ENCODE measurements around the gene ARHGAP22.
A peak's percentile ranks its signal among the peaks of the same experiment; 100 is the strongest.

Gene ARHGAP22

DNA sequence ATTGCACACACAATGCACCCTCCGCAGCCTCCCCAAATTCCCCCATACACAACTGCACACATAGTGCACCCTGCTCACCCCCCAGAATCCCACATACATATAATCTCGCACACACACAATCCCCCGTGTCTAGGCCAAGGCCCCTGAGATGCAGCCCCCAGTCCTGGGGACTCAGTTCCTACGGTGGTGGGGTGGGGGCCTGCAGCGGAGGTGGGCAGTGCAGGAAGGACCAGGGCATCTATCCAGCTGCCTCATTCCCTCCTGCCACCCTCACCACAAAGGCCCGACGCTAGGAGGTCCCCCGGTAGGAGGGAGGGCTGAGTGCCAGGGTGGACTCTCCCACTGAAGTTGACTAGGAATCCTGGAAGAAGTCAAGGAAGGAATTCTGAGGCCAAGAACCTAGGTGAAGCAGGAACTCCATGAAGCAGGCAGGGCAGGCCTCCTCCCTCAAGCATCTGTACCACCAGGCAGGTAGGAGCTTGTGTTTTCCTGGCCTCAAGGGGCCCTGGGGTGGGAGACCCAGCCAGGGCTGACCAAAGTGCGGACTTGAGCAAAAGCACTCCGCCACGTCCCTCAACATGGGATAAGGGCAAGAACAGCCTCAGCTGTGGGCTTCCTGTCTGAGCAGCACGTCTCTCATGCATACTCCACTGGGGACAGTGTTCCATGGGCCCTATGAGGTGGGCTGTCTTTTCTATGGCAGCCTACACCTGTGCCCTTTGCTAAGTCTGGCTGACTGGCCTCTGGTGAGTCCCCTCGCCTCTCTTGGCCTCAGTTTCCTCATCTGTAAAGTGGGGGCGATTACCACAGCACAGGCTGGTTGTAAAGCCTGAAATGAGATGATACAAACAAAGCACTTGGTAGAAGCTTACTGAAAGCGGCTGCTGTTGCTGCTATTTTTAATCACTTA lies 152.6 kb downstream of the ARHGAP22 start:
- no peak for DNase-seq (ENCODE audit: low read depth, low spot score)

DNA sequence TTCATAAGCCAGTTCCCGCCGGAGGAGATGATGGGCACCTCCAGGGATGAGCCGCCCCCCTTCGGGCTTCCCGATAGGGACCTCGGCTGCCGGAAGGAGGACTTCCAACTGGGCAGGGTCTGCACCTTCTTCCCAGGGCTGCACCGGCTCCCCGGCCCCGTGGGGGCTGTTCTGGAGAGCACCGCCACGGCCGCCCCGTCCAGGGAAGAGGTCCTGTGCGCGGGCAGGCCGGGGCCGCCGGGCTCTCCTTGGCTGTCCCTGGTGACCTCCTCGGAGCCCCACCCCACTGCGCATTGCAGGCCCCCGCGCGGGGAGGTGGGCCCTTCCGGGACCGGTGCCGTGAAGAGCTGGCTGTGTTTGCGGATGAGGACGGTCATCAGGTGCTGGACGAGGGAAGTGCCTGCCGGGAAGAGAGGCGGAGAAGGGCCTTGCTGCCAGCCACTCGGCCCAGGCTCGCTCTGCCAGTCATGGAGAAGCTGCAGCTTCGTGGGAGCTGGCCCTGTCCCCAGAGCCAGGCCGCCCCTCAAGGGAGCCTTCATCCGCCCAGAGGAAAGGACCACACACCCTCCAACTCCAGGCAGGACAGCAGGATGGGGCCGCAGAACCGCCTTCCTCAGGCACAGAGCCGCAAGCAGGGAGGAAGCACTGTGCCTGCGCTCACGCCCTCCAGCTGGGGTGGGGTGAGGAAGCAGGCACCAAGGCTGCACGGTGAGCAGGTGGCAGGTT lies 154.0 kb downstream of the ARHGAP22 start:
- no peak for DNase-seq (ENCODE audit: low read depth, low spot score)

DNA sequence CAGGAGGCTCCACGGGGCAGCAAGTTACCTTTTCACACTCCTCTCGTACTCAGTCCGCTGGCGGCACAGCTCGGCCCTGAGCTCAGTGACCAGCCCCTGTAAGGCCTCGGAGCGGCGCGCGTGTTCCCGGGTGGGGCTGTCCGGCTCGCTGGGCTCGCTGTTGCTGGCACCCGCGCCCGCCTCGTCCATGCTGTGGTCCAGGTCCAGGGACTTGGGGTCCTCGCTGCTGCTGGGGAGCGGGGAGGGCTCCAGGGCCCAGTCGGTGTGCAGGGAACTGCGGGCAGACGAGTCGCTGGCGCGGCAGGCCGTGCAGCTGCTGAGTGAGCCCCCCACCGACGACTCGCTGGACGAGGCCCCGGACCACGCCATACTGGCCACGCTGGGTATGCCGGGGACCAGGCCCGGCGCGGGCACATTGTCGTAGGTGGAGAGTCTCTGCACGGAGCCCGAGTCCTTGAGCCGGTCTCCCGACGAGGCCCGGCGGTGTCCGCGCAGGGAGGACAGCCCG lies 154.6 kb downstream of the ARHGAP22 start:
- no peak for DNase-seq (ENCODE audit: low read depth, low spot score)

DNA sequence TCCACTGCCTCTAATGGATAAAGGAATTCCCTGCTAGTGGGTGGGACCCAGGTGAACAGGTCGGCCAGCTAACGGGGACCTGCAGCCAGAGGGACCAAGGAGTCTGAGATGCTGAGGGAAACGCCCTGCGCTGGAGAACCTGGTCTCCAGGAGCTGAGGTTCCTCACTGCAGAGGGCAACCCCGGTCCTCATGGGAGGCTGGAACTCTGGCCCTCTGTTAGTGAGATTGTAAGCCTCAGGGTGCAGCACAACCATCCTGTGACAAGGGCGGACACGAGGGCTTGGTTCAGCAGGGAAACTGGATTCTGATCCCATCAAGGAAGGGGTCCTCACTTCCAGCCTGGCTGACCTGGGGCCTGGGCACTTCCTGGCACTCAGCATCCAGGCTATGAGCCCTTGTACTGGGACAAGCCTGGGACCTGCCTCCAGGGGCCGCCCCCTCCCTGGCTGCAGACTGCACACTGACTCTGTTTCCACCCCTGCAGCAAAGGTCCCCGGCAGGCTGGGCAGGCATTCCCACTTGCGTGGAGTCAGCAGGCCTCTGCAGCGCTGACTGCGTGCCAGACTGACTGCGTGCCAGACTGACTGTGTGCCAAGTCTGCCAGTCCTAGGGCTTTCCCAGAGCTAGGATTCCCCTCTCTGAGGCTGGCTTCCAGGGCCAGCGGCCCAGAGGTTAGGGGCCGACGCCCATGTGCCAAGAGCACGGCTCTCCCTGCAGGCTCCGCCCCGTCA lies 155.2 kb downstream of the ARHGAP22 start:
- DNase-seq (ENCODE audit: low read depth, low spot score) = no peak

DNA sequence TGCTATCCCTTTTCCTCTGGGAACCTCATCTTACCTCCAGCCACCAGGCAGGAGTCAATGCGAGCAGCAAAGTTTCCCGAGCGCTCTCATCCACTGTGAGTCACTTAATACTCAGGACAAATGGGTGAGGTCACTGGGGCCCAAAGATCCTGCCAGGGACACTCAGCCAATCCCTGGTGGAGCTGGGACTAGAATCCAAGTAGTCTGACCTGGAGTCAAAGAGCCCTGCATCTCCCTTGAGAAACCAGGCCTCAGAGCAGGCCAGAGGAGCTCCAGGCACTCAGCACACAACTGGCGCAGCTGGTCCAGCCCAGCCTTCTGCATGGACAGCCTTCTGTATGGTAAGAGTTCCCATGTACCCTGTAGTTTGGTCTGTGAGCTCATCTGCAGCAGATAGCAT lies 156.1 kb downstream of the ARHGAP22 start:
- no peak for DNase-seq (ENCODE audit: low read depth, low spot score)

DNA sequence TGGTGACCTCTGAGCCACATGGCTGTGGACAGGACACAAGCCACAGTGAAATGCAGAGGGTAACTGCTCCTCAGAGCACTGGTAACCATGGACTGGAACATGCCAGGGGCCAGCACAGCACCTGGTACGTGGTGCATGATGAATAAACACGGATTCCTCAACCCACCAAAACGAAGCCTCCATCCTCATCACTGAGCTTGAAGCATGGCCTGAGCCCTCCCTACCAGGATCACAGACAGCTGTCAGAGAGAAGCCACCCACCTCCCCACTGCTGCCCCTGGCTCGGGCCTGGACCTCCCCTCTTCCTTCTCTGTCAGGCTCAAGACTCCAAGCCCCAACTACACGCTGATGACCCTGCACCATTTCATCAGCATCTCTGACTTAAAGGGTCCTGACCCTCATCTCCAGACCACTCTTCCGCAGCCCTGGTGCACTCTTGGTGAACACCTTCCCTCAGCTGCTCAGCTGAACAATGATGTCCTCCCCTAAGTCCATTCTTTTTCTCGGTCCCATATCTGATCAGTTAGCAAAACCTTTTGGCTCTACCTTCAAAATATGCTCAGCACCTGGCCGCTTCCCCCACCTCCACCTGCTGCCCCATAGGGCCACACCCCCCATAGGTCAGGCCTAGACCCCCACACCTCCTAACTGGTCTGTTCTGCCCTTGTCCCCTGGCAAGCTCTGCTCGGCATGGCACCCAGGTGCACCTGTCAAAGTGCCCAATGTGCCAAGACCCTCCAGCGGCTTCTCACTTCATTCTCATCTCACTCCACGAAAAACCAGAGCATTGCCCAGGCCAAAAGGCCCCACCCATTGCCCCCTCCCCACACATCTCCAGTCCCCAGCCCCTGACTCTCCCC lies 157.3 kb downstream of the ARHGAP22 start:
- DNase-seq (ENCODE audit: low read depth, low spot score) = no peak

DNA sequence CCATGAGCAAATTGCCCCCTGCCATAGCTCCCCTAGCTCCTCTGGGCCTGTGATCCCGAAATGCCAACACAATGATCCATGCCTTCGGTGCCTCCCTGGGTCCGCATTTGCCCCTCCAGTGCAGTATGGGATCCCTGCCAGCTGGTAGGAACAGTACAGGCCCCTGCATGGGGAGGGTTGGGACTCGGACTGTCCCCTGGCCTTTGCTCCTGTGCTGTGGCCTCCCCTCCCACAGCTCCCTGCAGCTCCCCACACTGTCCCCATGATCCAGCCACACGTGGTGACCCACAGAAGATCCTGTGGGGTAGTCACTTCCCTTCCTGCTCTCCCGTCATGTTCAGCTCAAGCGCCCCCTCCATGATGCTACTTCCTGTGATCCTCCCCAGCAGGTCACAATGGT lies 158.1 kb downstream of the ARHGAP22 start:
- no peak for DNase-seq (ENCODE audit: low read depth, low spot score)

DNA sequence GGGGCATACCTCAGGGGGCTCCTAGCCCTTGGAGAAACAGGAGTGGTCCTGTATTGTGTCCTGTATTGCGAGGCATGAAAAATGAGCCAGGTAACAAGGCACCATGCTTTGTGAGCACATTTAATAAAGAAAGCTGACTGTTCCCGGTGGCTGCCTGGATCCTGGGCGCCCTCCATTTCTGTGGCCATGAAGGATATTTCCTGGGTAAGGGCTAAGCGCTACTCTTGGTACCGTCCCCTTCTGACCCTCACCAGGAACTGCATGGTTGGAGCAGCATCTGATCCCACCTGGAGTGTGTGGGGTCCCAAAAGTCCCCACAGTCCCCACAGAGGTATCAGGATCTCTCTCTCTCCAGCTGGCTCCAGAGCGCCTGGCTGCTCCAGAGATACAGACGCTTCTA lies 158.9 kb downstream of the ARHGAP22 start:
- DNase-seq (ENCODE audit: low read depth, low spot score) = no peak

DNA sequence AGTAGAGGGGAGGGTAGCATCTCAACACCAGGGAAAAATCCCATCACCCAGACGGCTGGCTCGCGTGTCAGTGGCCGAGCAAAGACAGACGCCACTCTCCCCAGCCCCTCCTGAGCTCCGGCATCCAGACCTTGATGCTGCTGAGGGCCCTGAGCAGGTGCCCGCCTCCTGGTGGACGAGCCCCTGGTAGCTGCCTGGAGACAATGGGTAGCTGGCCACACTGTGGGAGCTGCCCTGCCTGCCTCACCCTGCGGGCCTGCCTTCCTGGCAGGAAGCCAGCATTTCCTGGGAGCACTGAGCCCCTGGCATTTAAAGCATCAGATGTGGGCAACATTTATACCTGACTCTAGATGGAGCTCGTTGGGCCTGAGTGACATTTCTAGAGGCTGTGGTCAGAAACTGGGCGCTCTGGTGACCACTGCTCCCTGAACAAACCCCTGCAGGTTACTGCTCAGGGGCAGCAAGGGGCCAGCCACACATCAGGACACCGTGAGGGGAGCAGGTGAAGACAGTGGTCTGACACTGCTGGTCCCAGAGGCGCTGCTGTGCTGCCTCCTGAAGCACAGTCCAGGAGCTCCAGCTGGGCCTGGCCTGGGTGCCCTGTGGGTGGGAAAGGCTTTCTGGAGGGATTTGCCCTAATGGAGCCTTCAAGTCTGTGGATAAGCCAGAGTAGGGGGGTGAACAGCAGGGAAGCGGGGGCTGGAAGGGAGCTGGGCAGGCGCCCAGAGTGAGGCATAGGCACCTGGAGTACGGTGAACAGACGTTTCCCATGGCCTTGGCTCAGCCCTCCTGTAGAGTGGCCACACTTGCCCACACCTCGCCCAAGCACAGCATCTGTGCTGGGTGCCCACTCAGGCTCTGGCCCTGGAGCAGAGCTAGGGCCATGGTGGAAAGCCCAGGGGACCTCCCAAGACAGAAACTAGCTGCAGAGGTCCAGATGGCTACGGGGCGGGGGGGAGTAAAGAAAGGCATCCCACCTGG lies 159.7 kb downstream of the ARHGAP22 start:
- no peak for DNase-seq (ENCODE audit: low read depth, low spot score)

DNA sequence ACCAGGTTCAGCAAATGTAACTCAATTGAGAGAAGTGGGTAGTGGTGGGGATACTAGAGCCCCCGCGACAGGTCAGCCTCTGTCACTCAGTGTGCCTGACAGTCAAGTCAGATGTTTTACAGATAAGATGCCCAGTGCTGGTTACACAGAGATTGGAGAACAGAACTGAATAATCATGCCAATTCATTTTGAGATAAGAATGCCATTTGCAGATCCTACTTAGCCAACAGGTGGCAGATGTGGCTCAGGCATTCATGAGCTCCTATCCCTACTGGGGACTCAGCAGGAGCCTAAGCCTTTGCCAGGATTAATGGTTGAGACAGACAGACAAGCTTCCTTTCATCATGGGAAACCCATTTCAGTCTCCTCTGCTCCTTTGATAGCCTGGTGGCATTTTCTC lies 160.6 kb downstream of the ARHGAP22 start:
- DNase-seq (ENCODE audit: low read depth, low spot score) = peak; percentile 41

DNA sequence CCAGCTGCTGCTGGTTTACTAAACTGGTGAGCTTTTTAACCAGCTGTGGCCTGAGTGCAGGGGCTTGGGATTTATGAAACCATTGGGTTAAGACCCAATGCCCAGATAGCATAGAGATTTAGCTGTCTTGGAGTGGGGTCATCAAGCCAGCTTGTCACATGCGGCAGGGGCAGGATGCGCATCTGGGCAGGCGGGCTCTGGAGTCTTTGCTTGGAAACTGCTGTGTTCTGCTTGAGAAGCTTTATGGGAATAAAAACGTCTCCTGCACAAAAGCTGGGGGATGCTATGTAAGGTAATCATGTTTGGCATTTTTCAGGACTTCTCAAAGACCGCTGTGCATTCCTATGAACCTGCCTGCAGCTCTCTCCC lies 162.1 kb downstream of the ARHGAP22 start:
- DNase-seq (ENCODE audit: low read depth, low spot score) = no peak

DNA sequence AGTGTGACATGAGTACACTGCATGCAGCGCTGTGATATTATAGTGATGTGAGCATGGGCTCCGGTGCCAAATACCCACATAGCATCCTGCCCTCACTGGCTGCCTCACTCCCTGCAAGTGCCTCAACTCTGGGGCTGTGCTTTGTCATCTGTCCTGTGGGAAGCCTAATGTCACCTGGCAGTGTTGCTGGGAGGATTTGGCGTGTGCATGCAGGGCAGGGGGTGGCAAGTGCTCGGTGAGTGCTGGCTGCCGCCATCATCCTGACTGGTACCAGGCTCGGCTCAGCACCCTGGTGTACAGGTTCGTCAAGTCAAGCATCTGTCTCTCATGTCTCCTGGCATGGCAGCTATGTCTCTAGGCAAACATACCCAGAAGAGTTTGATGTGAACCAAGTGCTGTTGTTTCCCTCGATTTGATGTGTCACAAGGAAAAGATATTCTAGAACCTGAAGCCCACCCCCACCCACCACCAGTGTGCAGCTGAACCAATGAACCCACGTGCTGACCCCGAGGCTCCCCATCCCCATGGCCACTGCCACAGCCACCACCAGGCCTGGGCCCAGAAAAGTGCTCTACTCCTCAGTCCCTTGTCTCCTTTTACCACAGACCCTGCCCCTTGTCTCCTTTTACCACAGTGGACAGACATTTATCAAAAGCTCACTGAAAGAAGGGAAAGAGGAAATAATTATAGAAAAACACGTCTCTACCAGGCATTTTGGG lies 162.6 kb downstream of the ARHGAP22 start:
- DNase-seq (ENCODE audit: low read depth, low spot score) = no peak

DNA sequence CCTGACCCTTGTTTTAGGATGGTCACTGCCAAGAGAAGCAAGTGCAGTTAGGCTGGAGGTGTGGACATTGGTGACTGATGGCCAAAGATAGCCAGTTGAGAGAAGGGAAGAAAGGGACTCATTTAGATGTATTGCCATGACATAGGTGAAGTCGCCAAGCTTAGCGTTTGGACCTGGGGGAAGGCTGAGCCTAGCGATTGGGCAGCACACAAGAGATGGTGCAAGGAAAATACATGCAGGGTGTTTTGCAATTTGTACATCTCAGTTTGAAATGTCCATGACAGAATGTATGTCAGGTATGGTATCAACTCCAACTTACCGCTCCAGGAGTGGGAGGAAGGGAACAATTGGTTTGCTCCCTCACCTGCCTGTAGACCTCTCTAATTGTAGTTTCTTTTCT lies 164.1 kb downstream of the ARHGAP22 start:
- no peak for DNase-seq (ENCODE audit: low read depth, low spot score)

DNA sequence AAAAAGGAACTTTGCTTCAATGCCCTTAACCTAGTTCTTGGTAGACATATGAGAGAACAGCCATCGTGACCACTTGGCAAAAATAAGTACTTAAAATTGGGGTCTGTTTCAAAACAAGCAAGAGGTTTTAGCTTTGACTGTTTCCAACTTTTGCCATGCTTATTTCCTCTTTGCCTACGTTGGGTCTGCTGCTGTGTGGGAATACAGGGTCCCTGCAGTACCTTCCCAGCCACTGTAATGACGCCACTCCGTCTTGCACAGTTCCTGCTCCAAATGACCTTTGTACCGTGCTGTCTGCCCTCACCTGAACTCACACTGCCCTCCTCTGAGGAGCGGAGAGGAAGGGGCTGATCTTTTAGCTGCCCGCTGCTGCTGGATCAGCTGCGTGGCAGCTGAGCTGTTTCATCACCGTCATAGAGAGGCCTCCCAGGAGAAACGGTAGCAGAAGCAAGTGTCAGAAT lies 165.3 kb downstream of the ARHGAP22 start:
- peak; percentile 30 for DNase-seq (ENCODE audit: low read depth, low spot score)

DNA sequence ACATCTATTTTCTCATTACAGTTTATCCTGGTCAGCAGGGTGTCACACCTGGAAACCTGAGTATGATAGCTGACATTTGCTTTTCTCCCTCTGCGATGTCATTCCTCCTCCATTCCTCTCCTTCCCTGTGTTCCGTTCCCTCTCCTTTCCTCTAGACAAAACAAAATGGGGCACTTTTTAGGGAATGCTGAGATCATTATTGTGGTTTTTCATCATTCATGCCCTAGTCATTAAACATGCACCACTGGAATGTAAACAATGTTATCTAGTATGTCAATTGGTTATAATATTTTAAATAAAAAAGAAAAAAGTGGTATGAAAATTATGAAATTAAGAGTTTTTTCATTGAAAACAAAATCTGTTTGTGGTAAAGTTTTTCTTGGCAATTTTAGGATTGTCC lies 165.8 kb downstream of the ARHGAP22 start:
- DNase-seq (ENCODE audit: low read depth, low spot score) = no peak

DNA sequence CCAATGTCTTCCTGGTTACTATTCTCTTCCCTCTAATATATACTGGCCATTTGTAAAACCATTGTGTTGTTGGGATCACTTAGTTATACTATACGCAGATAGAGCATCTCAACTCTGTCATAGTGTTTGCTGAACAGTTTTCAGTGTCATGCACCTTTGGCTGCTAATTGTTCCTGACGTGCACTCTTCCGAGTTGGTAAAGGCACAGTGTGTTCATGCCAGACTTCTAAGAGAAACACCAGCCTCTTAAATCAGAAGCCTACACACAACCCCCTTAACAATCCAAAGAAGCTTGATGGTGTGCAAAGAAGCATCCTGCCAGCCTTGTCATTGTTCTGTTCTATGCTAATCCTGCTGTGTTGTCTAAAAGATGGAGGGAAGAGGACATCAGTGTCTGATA lies 167.3 kb downstream of the ARHGAP22 start:
- DNase-seq (ENCODE audit: low read depth, low spot score) = no peak

DNA sequence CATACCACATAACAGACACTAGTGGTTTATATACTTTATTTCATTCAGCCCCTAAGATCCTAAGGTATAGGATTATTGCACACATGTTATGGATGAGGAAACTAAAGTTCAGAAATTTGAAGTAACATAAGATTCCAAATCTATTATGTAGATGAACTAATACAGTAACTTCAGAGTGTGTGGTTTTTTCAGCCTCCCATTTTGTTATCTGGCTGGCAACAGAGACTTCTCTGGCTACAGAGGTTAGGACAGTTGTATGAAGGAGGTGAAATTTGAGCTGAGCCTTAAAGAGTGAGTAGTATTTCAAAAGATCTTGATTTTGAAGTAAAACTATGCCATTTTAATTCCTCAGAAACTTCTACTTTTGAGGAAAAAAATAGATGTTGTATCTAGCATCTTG lies 173.0 kb downstream of the ARHGAP22 start:
- DNase-seq (ENCODE audit: low read depth, low spot score) = no peak

DNA sequence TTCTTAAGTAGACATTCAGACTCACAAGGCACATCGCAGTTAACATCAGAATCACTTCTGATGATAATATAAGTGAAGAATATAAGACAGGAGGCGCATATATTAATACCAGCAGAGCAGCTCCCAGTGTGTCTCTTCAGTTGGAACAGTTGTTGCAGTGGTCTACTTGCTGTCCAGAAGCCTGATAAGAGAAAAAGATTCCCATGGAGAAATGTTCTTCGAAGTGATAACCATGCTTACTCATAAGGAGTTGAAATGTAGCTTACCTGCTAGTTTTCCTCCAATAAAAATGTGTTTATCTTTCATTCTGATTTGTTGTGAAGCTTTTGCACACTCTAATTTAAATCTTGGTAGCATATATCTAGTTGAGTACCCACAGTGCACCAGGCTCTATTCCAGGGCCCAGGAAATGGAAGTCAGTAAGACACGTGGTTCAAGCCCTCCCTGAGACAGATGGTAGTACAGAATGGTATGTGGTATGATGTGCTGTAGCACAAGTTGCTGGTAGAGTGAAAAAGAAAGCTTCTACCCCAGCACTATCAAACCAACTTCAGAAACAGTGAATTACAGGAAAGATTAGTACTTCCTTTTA lies 174.4 kb downstream of the ARHGAP22 start:
- DNase-seq (ENCODE audit: low read depth, low spot score) = no peak

DNA sequence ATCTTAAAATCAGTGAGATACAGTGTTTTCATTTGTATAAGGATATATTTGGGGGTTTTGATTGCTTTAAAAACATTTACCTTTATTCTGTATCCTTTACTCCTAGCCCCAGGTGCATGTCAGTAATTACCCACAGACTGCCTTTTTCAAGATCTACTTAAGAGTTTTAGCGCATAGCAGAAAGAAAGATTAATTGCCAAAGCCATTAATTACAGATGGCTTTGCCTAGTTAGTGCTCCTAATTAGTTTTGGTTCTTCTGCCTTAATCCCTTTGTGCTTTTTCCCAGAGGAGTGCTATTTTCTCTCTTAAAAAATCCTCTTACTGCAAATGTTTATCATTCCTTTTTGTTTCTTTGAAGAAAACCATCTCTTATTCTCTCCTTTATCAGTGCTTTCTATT lies 175.6 kb downstream of the ARHGAP22 start:
- no peak for DNase-seq (ENCODE audit: low read depth, low spot score)

Measured in brain pericyte (primary cell).